HG03175 (cell line): ENCODE measurements around the gene ZNF609.
A peak's percentile ranks its signal among the peaks of the same experiment; 100 is the strongest.

Experiments used
- ATAC-seq: cut with Tn5 transposase; IDR thresholded peaks from one replicate; pipeline ENCODE4 v1.9.1; 2021; ENCODE audit warnings: mild to moderate bottlenecking, moderate library complexity; ENCODE audit not compliant: unreplicated experiment

The ZNF609 gene

GRCh38 chr15:64500695-64501395 lies 40.5 kb downstream of the ZNF609 start:
- no peak for ATAC-seq

- no peak for ATAC-seq
Observed at GRCh38 chr15:64501396-64501715, 41.0 kb downstream of the ZNF609 start.

- ATAC-seq, result no peak
Observed at GRCh38 chr15:64502151-64502550, 41.8 kb downstream of the ZNF609 start.

- no peak for ATAC-seq
Observed at GRCh38 chr15:64502551-64502950, 42.2 kb downstream of the ZNF609 start.

- no peak for ATAC-seq
Observed at GRCh38 chr15:64503197-64503596, 42.8 kb downstream of the ZNF609 start.

- ATAC-seq, result no peak
Observed at GRCh38 chr15:64503640-64504039, 43.3 kb downstream of the ZNF609 start.

GRCh38 chr15:64507293-64507802 lies 47.0 kb downstream of the ZNF609 start:
- ATAC-seq, result peak; percentile 73

- ATAC-seq, result no peak
Observed at GRCh38 chr15:64507845-64508244, 47.5 kb downstream of the ZNF609 start.

- ATAC-seq, result no peak
Observed at GRCh38 chr15:64513823-64514222, 53.4 kb downstream of the ZNF609 start.

GRCh38 chr15:64515196-64515595 lies 54.8 kb downstream of the ZNF609 start:
- ATAC-seq, result no peak

GRCh38 chr15:64515825-64516224 lies 55.4 kb downstream of the ZNF609 start:
- no peak for ATAC-seq

GRCh38 chr15:64519897-64520296 lies 59.5 kb downstream of the ZNF609 start:
- no peak for ATAC-seq

GRCh38 chr15:64521201-64521600 lies 60.8 kb downstream of the ZNF609 start:
- ATAC-seq, result no peak

- no peak for ATAC-seq
Observed at GRCh38 chr15:64521726-64522164, 61.4 kb downstream of the ZNF609 start.

- no peak for ATAC-seq
Observed at GRCh38 chr15:64522226-64522823, 61.9 kb downstream of the ZNF609 start.

GRCh38 chr15:64523240-64523639 lies 62.9 kb downstream of the ZNF609 start:
- no peak for ATAC-seq

- ATAC-seq, result no peak
Observed at GRCh38 chr15:64524778-64525177, 64.4 kb downstream of the ZNF609 start.

- no peak for ATAC-seq
Observed at GRCh38 chr15:64525828-64526530, 65.6 kb downstream of the ZNF609 start.

- ATAC-seq, result no peak
Observed at GRCh38 chr15:64527263-64527984, 67.0 kb downstream of the ZNF609 start.

- no peak for ATAC-seq
Observed at GRCh38 chr15:64528871-64529270, 68.5 kb downstream of the ZNF609 start.

- ATAC-seq, result no peak
Observed at GRCh38 chr15:64530472-64530871, 70.1 kb downstream of the ZNF609 start.
